DLD1 (cell line): ENCODE measurements around the gene NCOA5.

Source experiments
- in situ Hi-C: cut with HindIII; loops from 2 replicates; pipeline ENCODE4 v1.10.0; 2017; ENCODE audit warnings: low sequenced_read_pairs

The NCOA5 gene

GRCh38 chr20:46044896-46045295 is 44.9 kb downstream of the NCOA5 start:
- in situ Hi-C loops = no loop called here

GRCh38 chr20:46043556-46043955 is 46.2 kb downstream of the NCOA5 start:
- in situ Hi-C loops = no loop called here

- in situ Hi-C loops = no loop called here
Measured at GRCh38 chr20:46040902-46041535, 48.7 kb downstream of the NCOA5 start.

GRCh38 chr20:46037036-46037435 is 52.7 kb downstream of the NCOA5 start:
- in situ Hi-C loops = no loop called here

GRCh38 chr20:46036370-46036769 is 53.4 kb downstream of the NCOA5 start:
- in situ Hi-C loops = no loop called here

- in situ Hi-C loops = no loop called here
Measured at GRCh38 chr20:46035713-46036112, 54.0 kb downstream of the NCOA5 start.

GRCh38 chr20:46035253-46035652 is 54.5 kb downstream of the NCOA5 start:
- in situ Hi-C loops = no loop called here

- in situ Hi-C loops = no loop called here
Measured at GRCh38 chr20:46034039-46034438, 55.7 kb downstream of the NCOA5 start.

- in situ Hi-C loops = no loop called here
Measured at GRCh38 chr20:46031701-46032254, 58.0 kb downstream of the NCOA5 start.

GRCh38 chr20:46031014-46031569 is 58.7 kb downstream of the NCOA5 start:
- in situ Hi-C loops = no loop called here

GRCh38 chr20:46030284-46031013 is 59.3 kb downstream of the NCOA5 start:
- in situ Hi-C loops = no loop called here

- in situ Hi-C loops = no loop called here
Measured at GRCh38 chr20:46028772-46029371, 60.9 kb downstream of the NCOA5 start, which contains the start of gene SLC12A5. Gene SLC12A5 (plus strand): TSS chr20:46029215. CDS start chr20:46029345, 130 bp downstream.

- in situ Hi-C loops = no loop called here
Measured at GRCh38 chr20:46028110-46028509, 61.7 kb downstream of the NCOA5 start.

GRCh38 chr20:46027245-46027853 is 62.4 kb downstream of the NCOA5 start:
- in situ Hi-C loops = no loop called here

GRCh38 chr20:46025376-46025783 is 64.4 kb downstream of the NCOA5 start:
- in situ Hi-C loops = no loop called here

- in situ Hi-C loops = no loop called here
Measured at GRCh38 chr20:46023999-46024398, 65.8 kb downstream of the NCOA5 start.

- in situ Hi-C loops = no loop called here
Measured at GRCh38 chr20:46023148-46023484, 66.6 kb downstream of the NCOA5 start.

GRCh38 chr20:46022411-46023147 is 67.2 kb downstream of the NCOA5 start:
- in situ Hi-C loops = no loop called here

- in situ Hi-C loops = no loop called here
Measured at GRCh38 chr20:46021361-46022359, 68.1 kb downstream of the NCOA5 start.
